H1 (cell line): ENCODE data around the gene AGBL1. TPM values are rescaled to one million over a fixed set of nuclear protein-coding genes. Genes with fewer than 3 reads are reported as not detected.

ENCODE experiments used
- SIRT6 ChIP-seq: IDR thresholded peaks from one replicate; pipeline ENCODE4 v1.7.1; 2012; ENCODE audit warnings: low read length, inconsistent platforms
- polyA plus RNA-seq, 7 experiments: library from polyadenylated mRNA; depleted of rRNA in 3 of 7; stranded (reverse) in 5 of 7; unstranded in 2 of 7; fragments of >200 nt in 5 of 7; fragments of 200-250 nt in 2 of 7; gene quantifications; 1 replicate in 5 of 7; 2 replicates in 1 of 7; 4 replicates in 1 of 7; pipeline versions ENCODE4 v1.2.1 to v1.2.3, GENCODE V29; 2011 to 2013; ENCODE audit warnings: missing spikeins in 2 of 7, mixed read lengths in 2 of 7
- total RNA-seq: library from RNA; stranded (reverse); fragmentation: NEBNext Ultra II Directional; extraction: Animal tissue kit (Norgen Biotek cat#: 25700); gene quantifications from 2 replicates; pipeline ENCODE4 v1.2.1, GENCODE V29; 2021
- TF ChIP-seq, protein P1 (sequence below), 3 experiments: IDR thresholded peaks; 1 replicate in 2 of 3; 2 replicates in 1 of 3; pipeline versions ENCODE4 v1.5.1 to v1.6.1; 2011; ENCODE audit warnings: low read length in 3 of 3, mild to moderate bottlenecking in 3 of 3, inconsistent platforms in 2 of 3, low read depth in 1 of 3, moderate library complexity in 1 of 3; ENCODE audit not compliant: insufficient read depth in 1 of 3; ENCODE audit errors: control extremely low read depth in 1 of 3

Gene AGBL1
- total and polyA plus RNA-seq, 2 of the 8 experiments (the other 6 are each of a cell fraction or from before 2014, with no cell fraction given) = not detected

DNA sequence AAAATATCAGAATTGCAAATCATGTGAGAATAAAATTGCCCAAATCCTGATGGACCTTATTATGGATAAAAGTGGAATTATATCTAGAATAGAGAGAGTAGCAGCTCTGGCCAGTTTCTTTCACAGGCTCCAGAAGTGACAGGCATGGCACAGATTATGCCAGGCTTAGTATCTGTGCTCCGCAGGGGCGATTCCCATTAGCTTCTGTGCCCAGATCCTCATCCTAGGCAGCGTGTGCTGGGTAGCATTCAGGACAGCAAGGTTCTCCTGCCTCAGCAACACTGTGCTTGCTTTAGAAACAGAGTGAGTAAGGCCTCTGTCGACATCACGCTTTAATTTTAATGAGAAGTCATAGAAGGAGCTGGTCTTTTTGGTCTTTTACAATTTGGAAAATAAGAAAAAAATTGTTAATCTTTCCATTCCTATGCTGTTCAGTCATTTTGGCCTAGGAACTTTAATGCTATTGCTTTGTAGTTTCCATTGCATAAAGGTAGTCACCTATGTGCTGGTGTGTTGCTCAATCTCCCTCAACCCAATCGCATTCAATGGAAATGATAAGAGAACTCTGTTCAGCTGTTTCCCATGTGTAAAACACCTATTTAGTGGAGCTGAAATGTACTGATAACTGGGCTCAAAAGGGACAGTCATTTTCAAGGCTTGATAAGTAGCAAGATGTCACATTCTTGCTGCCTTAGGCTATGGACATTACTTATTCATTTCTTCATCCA is 770.1 kb downstream of the AGBL1 start (continued):
- TF ChIP-seq, protein P1, sequence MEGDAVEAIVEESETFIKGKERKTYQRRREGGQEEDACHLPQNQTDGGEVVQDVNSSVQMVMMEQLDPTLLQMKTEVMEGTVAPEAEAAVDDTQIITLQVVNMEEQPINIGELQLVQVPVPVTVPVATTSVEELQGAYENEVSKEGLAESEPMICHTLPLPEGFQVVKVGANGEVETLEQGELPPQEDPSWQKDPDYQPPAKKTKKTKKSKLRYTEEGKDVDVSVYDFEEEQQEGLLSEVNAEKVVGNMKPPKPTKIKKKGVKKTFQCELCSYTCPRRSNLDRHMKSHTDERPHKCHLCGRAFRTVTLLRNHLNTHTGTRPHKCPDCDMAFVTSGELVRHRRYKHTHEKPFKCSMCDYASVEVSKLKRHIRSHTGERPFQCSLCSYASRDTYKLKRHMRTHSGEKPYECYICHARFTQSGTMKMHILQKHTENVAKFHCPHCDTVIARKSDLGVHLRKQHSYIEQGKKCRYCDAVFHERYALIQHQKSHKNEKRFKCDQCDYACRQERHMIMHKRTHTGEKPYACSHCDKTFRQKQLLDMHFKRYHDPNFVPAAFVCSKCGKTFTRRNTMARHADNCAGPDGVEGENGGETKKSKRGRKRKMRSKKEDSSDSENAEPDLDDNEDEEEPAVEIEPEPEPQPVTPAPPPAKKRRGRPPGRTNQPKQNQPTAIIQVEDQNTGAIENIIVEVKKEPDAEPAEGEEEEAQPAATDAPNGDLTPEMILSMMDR (IDR thresholded peaks at IDR 0.05; ENCODE audit: control extremely low read depth in 1 of 3, insufficient read depth in 1 of 3, low read depth in 1 of 3, low read length in 3 of 3) = no peak
- TF ChIP-seq SIRT6 = no peak
